OCI-LY7 (cell line): Measurements from ENCODE around the gene DPF3.

Source experiments
- EZH2phosphoT487 ChIP-seq: fragments of 200-600 bp; sonication (generic); IDR thresholded peaks from 2 replicates; pipeline ENCODE4 v1.6.1; 2018; ENCODE audit warnings: low read depth, borderline replicate concordance, mild to moderate bottlenecking, mixed run types, antibody characterized with exemption, low read length, moderate library complexity, mixed read lengths
- TF ChIP-seq, protein P1 (sequence below): fragments of 200-600 bp; sonication (generic); conservative IDR thresholded peaks from 2 replicates; pipeline ENCODE4 v1.5.1; 2014; ENCODE audit warnings: mild to moderate bottlenecking, antibody characterized with exemption, low read length, moderate library complexity, mixed read lengths

DNA sequence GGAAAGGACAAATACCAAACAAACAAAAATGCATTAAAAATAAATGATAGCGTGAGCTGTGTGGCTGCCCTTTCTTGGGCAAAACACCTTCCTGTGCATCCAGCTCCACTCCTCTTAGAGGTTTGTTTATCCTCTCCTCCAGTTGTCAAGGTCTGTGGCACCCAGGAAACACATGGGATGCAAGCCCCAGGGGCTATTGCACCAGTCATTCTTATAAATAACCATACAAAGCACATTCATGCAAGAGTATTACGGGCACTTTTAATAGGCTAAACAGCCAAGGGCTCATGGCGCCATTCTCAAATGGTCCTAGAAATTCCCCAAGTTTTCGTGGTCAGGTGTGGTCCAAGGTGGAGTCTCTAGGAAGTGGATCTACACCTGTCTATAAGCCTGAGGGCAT, 257.0 kb downstream of the DPF3 start:
- TF ChIP-seq, protein P1, sequence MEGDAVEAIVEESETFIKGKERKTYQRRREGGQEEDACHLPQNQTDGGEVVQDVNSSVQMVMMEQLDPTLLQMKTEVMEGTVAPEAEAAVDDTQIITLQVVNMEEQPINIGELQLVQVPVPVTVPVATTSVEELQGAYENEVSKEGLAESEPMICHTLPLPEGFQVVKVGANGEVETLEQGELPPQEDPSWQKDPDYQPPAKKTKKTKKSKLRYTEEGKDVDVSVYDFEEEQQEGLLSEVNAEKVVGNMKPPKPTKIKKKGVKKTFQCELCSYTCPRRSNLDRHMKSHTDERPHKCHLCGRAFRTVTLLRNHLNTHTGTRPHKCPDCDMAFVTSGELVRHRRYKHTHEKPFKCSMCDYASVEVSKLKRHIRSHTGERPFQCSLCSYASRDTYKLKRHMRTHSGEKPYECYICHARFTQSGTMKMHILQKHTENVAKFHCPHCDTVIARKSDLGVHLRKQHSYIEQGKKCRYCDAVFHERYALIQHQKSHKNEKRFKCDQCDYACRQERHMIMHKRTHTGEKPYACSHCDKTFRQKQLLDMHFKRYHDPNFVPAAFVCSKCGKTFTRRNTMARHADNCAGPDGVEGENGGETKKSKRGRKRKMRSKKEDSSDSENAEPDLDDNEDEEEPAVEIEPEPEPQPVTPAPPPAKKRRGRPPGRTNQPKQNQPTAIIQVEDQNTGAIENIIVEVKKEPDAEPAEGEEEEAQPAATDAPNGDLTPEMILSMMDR: no peak
- TF ChIP-seq EZH2phosphoT487: no peak
